HepG2 (cell line): Measurements from ENCODE around the gene JMJD4. TPM values are rescaled to one million over a fixed set of nuclear protein-coding genes. Genes with fewer than 3 reads are reported as not detected.

Experiments used
- ATAC-seq: fragments of 200-7000 bp; cut with Tn5 transposase; 3 replicates; pipeline ENCODE4 v1.9.1; 2020; ENCODE audit warnings: mild to moderate bottlenecking, moderate library complexity
- BruUV-seq: library from RNA; stranded (reverse); fragments of 400-500 nt; replicated peaks from 2 replicates; lab custom pipeline; 2021; lab: Mats Ljungman, UMichigan
- CTCF ChIA-PET: fragments of 300-600 bp; formaldehyde crosslinking; extraction: SDS; loops from one replicate; lab custom pipeline; 2021; ENCODE audit warnings: low total read pairs, inconsistent platforms, low intra/inter-chr PET ratio; lab: Yijun Ruan, JAX
- POLR2A ChIA-PET: fragments of 350-600 bp; sonication (Branson Sonifier 250); formaldehyde crosslinking; loops from one replicate; lab custom pipeline; 2020; ENCODE audit warnings: antibody characterized with exemption, inconsistent platforms; lab: Yijun Ruan, JAX
- DNase-seq: peaks from one replicate; pipeline ENCODE4 v3.0.0-alpha.2; 2015; ENCODE audit warnings: low spot score
- FAIRE-seq: peaks from 3 replicates; lab custom pipeline; 2011; peaks lifted over from hg19 to GRCh38; lab: Jason Lieb, UNC
- H2AFZ ChIP-seq: one replicate; pipeline ENCODE4 v1.6.1; 2011; ENCODE audit warnings: low read length, inconsistent platforms
- H3K27ac ChIP-seq: fragments of 300-600 bp; 3 replicates; pipeline ENCODE4 v1.8.0; 2011; ENCODE audit warnings: mixed run types, mild to moderate bottlenecking, mixed read lengths, low read length, inconsistent platforms; ENCODE audit not compliant: insufficient read depth; ENCODE audit errors: extremely low read length
- H3K27me3 ChIP-seq, 2 experiments: fragments of 200-600 bp in 1 of 2; 2 replicates in 1 of 2; 3 replicates in 1 of 2; pipeline versions ENCODE4 v1.6.0 to v1.8.0; 2011; ENCODE audit warnings: low read length in 2 of 2, mild to moderate bottlenecking in 2 of 2, moderate library complexity in 2 of 2, inconsistent platforms in 1 of 2; ENCODE audit not compliant: insufficient read depth in 2 of 2, control insufficient read depth in 1 of 2
- H3K36me3 ChIP-seq, 2 experiments: fragments of 200-600 bp in 1 of 2; replicated peaks in 1 of 2; 2 replicates in 1 of 2; 3 replicates in 1 of 2; pipeline versions ENCODE4 v1.5.1 to v1.8.0; 2011; ENCODE audit warnings: low read length in 2 of 2, inconsistent platforms in 1 of 2; ENCODE audit not compliant: insufficient read depth in 2 of 2, control insufficient read depth in 1 of 2
- H3K4me1 ChIP-seq: 2 replicates; pipeline ENCODE4 v1.5.1; 2012; ENCODE audit warnings: low read length, inconsistent platforms; ENCODE audit not compliant: insufficient read depth
- H3K4me2 ChIP-seq: 2 replicates; pipeline ENCODE4 v1.6.0; 2011; ENCODE audit warnings: low read depth, low read length, inconsistent platforms
- H3K4me3 ChIP-seq, 3 experiments: fragments of 200-600 bp in 1 of 3; sonication (generic), shearing (Covaris generic) in 1 of 3; replicated peaks in 1 of 3; 2 replicates each; pipeline ENCODE4 v1.5.1; 2011 to 2016; ENCODE audit warnings: low read length in 3 of 3, inconsistent platforms in 2 of 3, low read depth in 2 of 3, mild to moderate bottlenecking in 2 of 3, control low read depth in 1 of 3, mixed read lengths in 1 of 3; ENCODE audit not compliant: insufficient read depth in 1 of 3
- H3K79me2 ChIP-seq: one replicate; pipeline ENCODE4 v1.6.1; 2011; ENCODE audit warnings: low read length, inconsistent platforms; ENCODE audit not compliant: insufficient read depth
- H3K9ac ChIP-seq: 2 replicates; pipeline ENCODE4 v1.6.0; 2011; ENCODE audit warnings: mild to moderate bottlenecking, low read depth, low read length, inconsistent platforms; ENCODE audit not compliant: insufficient read depth
- H3K9me3 ChIP-seq: 2 replicates; pipeline ENCODE4 v1.5.1; 2012; ENCODE audit warnings: mild to moderate bottlenecking, low read length
- H4K20me1 ChIP-seq: 2 replicates; pipeline ENCODE4 v1.6.0; 2011; ENCODE audit warnings: inconsistent platforms, mild to moderate bottlenecking, low read length, moderate library complexity; ENCODE audit not compliant: insufficient read depth
- GATA4 ChIP-seq: sonication (generic); IDR thresholded peaks from 2 replicates; pipeline ENCODE4 v1.6.1; 2016; ENCODE audit warnings: antibody characterized with exemption, low read depth, borderline replicate concordance
- GATAD1 ChIP-seq: IDR thresholded peaks from 2 replicates; pipeline ENCODE4 v1.6.1; 2016; ENCODE audit warnings: missing genetic modification reagents, missing compliant biosample characterization
- KDM5A ChIP-seq: fragments of 200-600 bp; sonication (generic); IDR thresholded peaks from 2 replicates; pipeline ENCODE4 v1.7.0; 2018; ENCODE audit warnings: antibody characterized with exemption, mild to moderate bottlenecking, low read length, borderline replicate concordance
- MAFG ChIP-seq: sonication (generic); formaldehyde crosslinking; IDR thresholded peaks from 2 replicates; pipeline ENCODE4 v1.5.1; 2020; ENCODE audit warnings: mild to moderate bottlenecking, missing genetic modification reagents
- RBM39 ChIP-seq: fragments of 200-400 bp; formaldehyde crosslinking; IDR thresholded peaks from one replicate; pipeline ENCODE4 v1.6.1; 2018; ENCODE audit warnings: antibody characterized with exemption, mild to moderate bottlenecking, low read depth, low read length; ENCODE audit not compliant: poor library complexity, severe bottlenecking
- SCMH1 ChIP-seq: sonication (generic); formaldehyde crosslinking; IDR thresholded peaks from 2 replicates; pipeline ENCODE4 v1.9.0; 2021; ENCODE audit warnings: missing genetic modification reagents, mild to moderate bottlenecking, borderline replicate concordance
- SP4 ChIP-seq: sonication (generic); formaldehyde crosslinking; IDR thresholded peaks from 2 replicates; pipeline ENCODE4 v1.8.1; 2023; ENCODE audit warnings: mild to moderate bottlenecking, missing genetic modification reagents
- ZBTB7A ChIP-seq: sonication (generic); formaldehyde crosslinking; IDR thresholded peaks from 2 replicates; pipeline ENCODE4 v1.8.0; 2022; ENCODE audit warnings: mild to moderate bottlenecking, missing genetic modification reagents
- ZNF232 ChIP-seq: sonication (generic); formaldehyde crosslinking; IDR thresholded peaks from 2 replicates; pipeline ENCODE4 v1.4.0; 2020; ENCODE audit warnings: missing genetic modification reagents, borderline replicate concordance
- ZNF607 ChIP-seq: sonication (generic); formaldehyde crosslinking; IDR thresholded peaks from 2 replicates; pipeline ENCODE4 v1.5.1; 2020; ENCODE audit warnings: missing genetic modification reagents, mild to moderate bottlenecking, borderline replicate concordance
- WGBS: methylation state at CpG from one replicate; pipeline ENCODE4 v1.1.6; 2017; ENCODE audit warnings: low lambda C conversion rate; 5-methylcytosine and 5-hydroxymethylcytosine counted together
- in situ Hi-C: cut with HindIII; loops from 2 replicates; pipeline ENCODE4 v1.10.0; 2017; ENCODE audit warnings: low pct_unique_long_range_greater_than_20kb; ENCODE audit not compliant: extremely low pct_ligation_motif_present
- intact Hi-C: fragments of 100-400 bp; cut with micrococcal nuclease; formaldehyde crosslinking; loops from one replicate; pipeline ENCODE4 v1.10.0; 2022; ENCODE audit not compliant: unreplicated experiment
- polyA plus RNA-seq, 8 experiments: library from polyadenylated mRNA; depleted of rRNA in 3 of 8; stranded (reverse) in 7 of 8; unstranded in 1 of 8; fragments of >200 nt; fragmentation: Illumina TruSeq in 4 of 8; extraction: Trizol in 4 of 8; gene quantifications; 2 replicates each; pipeline versions ENCODE4 v1.2.1 to v1.2.3, GENCODE V29; 2011 to 2016; ENCODE audit warnings: low read depth in 4 of 8, missing spikeins in 1 of 8, mixed read lengths in 1 of 8; ENCODE audit not compliant: insufficient read depth in 1 of 8
- total RNA-seq, 5 experiments: library from RNA; depleted of rRNA; stranded (reverse); fragments of >200 nt; fragmentation: Illumina TruSeq; extraction: Trizol; gene quantifications; 2 replicates each; pipeline ENCODE4 v1.2.3, GENCODE V29; 2016; ENCODE audit warnings: low read depth in 1 of 5
- TF ChIP-seq, protein P1 (sequence below): sonication (generic); IDR thresholded peaks from 2 replicates; pipeline ENCODE4 v1.6.1; 2016; ENCODE audit warnings: low read depth, borderline replicate concordance
- TF ChIP-seq, protein P2 (sequence below): sonication (generic); formaldehyde crosslinking; IDR thresholded peaks from 2 replicates; pipeline ENCODE4 v1.8.0; 2022; ENCODE audit warnings: mild to moderate bottlenecking, missing genetic modification reagents, moderate library complexity
- TF ChIP-seq, protein P3 (sequence below): sonication (generic); formaldehyde crosslinking; IDR thresholded peaks from 2 replicates; pipeline ENCODE4 v1.5.0; 2020; ENCODE audit warnings: missing genetic modification reagents
- TF ChIP-seq, protein P4 (sequence below): sonication (generic); formaldehyde crosslinking; IDR thresholded peaks from 2 replicates; pipeline ENCODE4 v1.4.0; 2020; ENCODE audit warnings: mild to moderate bottlenecking, missing genetic modification reagents, borderline replicate concordance

Gene JMJD4
- total and polyA plus RNA-seq, 2 of the 13 experiments (the other 11 are each of a cell fraction or from before 2014, with no cell fraction given), result 10.2 to 29.0 TPM

DNA sequence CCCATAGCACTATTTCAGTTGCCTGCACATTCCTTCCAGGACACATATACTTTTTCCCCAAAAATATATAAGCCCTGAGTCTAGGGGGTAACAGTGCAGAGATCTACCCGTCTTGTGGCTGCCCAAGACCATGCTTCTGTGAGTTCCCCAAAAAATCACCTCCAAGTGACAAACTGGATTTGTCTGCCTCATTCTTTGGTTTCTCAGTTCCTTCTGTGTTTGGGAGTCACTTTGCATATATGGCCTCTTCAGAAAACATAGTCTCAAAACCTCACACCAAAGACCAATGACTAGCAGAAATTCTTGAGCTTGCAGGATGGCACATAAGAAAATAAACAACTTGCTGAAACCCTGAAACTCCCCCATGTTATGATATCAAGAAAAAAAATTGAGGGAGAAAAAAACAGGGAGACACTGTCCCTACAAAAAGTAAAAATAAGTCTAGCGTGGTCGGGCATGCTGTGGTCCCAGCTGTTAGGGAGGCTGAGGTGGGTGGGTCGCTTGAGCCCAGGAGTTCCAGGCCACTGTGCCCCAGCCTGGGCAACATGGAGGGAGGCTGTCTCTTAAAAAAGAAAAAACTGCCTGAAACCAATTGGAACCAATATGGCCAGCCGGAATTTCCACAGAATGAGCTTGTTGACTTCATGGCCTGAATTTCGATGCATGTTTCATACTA lies 8.0 kb downstream of the JMJD4 start (continued):
- no peak for TF ChIP-seq SCMH1
- TF ChIP-seq GATAD1 (CRISPR knock-in tag), result no peak
- TF ChIP-seq, protein P1, sequence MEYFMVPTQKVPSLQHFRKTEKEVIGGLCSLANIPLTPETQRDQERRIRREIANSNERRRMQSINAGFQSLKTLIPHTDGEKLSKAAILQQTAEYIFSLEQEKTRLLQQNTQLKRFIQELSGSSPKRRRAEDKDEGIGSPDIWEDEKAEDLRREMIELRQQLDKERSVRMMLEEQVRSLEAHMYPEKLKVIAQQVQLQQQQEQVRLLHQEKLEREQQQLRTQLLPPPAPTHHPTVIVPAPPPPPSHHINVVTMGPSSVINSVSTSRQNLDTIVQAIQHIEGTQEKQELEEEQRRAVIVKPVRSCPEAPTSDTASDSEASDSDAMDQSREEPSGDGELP, result no peak
- TF ChIP-seq GATA4, result no peak
- TF ChIP-seq KDM5A, result no peak
- TF ChIP-seq ZNF607 (CRISPR knock-in tag), result no peak
- no peak for TF ChIP-seq RBM39
- TF ChIP-seq, all 625 proteins: peak for 0

DNA sequence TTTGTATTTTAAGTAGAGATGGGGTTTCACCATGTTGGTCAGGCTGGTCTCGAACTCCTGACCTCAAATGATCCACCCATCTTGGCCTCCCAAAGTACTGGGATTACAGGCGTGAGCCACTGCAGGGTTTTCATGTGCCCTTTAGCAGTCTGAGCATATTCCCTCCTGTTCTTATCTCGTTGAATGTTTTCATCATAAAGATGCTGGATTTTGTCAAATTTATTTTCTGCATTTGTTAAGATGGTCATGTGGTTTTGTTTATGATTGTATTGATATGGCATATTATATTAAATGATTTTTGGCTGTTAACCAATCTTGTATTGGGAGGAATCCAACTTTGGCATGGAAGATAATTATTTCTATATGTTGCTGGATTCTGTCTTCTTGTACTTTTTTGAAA lies 8.8 kb downstream of the JMJD4 start:
- no peak overlapping the region for H3K27ac ChIP-seq
- CTCF ChIA-PET, result no interaction called here
- no peak for TF ChIP-seq ZNF232 (CRISPR knock-in tag)
- TF ChIP-seq SP4, result no peak
- TF ChIP-seq, protein P2, sequence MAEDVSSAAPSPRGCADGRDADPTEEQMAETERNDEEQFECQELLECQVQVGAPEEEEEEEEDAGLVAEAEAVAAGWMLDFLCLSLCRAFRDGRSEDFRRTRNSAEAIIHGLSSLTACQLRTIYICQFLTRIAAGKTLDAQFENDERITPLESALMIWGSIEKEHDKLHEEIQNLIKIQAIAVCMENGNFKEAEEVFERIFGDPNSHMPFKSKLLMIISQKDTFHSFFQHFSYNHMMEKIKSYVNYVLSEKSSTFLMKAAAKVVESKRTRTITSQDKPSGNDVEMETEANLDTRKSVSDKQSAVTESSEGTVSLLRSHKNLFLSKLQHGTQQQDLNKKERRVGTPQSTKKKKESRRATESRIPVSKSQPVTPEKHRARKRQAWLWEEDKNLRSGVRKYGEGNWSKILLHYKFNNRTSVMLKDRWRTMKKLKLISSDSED (CRISPR knock-in tag), result no peak
- TF ChIP-seq ZBTB7A, result no peak
- no peak for TF ChIP-seq MAFG (CRISPR knock-in tag)
- TF ChIP-seq, protein P3, sequence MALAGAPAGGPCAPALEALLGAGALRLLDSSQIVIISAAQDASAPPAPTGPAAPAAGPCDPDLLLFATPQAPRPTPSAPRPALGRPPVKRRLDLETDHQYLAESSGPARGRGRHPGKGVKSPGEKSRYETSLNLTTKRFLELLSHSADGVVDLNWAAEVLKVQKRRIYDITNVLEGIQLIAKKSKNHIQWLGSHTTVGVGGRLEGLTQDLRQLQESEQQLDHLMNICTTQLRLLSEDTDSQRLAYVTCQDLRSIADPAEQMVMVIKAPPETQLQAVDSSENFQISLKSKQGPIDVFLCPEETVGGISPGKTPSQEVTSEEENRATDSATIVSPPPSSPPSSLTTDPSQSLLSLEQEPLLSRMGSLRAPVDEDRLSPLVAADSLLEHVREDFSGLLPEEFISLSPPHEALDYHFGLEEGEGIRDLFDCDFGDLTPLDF (CRISPR knock-in tag), result no peak
- TF ChIP-seq, protein P4, sequence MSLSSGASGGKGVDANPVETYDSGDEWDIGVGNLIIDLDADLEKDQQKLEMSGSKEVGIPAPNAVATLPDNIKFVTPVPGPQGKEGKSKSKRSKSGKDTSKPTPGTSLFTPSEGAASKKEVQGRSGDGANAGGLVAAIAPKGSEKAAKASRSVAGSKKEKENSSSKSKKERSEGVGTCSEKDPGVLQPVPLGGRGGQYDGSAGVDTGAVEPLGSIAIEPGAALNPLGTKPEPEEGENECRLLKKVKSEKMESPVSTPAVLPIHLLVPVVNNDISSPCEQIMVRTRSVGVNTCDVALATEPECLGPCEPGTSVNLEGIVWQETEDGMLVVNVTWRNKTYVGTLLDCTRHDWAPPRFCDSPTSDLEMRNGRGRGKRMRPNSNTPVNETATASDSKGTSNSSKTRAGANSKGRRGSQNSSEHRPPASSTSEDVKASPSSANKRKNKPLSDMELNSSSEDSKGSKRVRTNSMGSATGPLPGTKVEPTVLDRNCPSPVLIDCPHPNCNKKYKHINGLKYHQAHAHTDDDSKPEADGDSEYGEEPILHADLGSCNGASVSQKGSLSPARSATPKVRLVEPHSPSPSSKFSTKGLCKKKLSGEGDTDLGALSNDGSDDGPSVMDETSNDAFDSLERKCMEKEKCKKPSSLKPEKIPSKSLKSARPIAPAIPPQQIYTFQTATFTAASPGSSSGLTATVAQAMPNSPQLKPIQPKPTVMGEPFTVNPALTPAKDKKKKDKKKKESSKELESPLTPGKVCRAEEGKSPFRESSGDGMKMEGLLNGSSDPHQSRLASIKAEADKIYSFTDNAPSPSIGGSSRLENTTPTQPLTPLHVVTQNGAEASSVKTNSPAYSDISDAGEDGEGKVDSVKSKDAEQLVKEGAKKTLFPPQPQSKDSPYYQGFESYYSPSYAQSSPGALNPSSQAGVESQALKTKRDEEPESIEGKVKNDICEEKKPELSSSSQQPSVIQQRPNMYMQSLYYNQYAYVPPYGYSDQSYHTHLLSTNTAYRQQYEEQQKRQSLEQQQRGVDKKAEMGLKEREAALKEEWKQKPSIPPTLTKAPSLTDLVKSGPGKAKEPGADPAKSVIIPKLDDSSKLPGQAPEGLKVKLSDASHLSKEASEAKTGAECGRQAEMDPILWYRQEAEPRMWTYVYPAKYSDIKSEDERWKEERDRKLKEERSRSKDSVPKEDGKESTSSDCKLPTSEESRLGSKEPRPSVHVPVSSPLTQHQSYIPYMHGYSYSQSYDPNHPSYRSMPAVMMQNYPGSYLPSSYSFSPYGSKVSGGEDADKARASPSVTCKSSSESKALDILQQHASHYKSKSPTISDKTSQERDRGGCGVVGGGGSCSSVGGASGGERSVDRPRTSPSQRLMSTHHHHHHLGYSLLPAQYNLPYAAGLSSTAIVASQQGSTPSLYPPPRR, result no peak

More for the DNA sequence above, 8.8 kb downstream of the JMJD4 start:
- H2AFZ ChIP-seq, result no peak overlapping the region
- no peak for ATAC-seq
- POLR2A ChIA-PET, result no interaction called here
- H3K79me2 ChIP-seq, result no peaks in the 10 kb centered on the region
- H3K27me3 ChIP-seq, result no peaks in the 10 kb centered on the region
- no peak for DNase-seq
- H3K36me3 ChIP-seq, result no peaks in the 10 kb centered on the region
- 36% methylated on average over 3 of the region's 3 CpGs for WGBS
- H3K9ac ChIP-seq, result no peak overlapping the region
- H3K4me1 ChIP-seq, result peaks cover 35% of the 10 kb centered on the region
- H4K20me1 ChIP-seq, result peaks cover 9% of the 10 kb centered on the region; the same call in 1 of the 2 replicates
- no peak overlapping the region for H3K4me2 ChIP-seq
- H3K9me3 ChIP-seq, result peaks cover 9% of the 10 kb centered on the region
- no peak overlapping the region for H3K4me3 ChIP-seq
- intact Hi-C loops (no loop called here), in situ Hi-C loops (no loop called here)
- no TSS peak for BruUV-seq
- no peak for FAIRE-seq
